ENCODE measurements around the gene RTL10.

Gene RTL10

GRCh38 chr22:19853058-19853878 is 1.4 kb downstream of the RTL10 start (continued):
- TF ChIP-seq ZNF26 (tag by site-specific recombination; IDR thresholded peaks at IDR 0.05): no peak
- TF ChIP-seq ZNF132 (tag by site-specific recombination; IDR thresholded peaks at IDR 0.05; ENCODE audit: borderline replicate concordance): no peak
- peak; percentile 50; the same call in 1 of the 2 replicates for TF ChIP-seq GLIS1 (tag by site-specific recombination; IDR thresholded peaks at IDR 0.05)
- no peak for TF ChIP-seq ZBTB7A (tag by site-specific recombination; IDR thresholded peaks at IDR 0.05; ENCODE audit: low read depth)
- TF ChIP-seq PRDM10 (tag by site-specific recombination; IDR thresholded peaks at IDR 0.05): no peak
- no peak for TF ChIP-seq KLF9 (tag by site-specific recombination; IDR thresholded peaks at IDR 0.05; ENCODE audit: low read depth)
- no peak for TF ChIP-seq ZSCAN18 (tag by site-specific recombination; IDR thresholded peaks at IDR 0.05)
- TF ChIP-seq REST (tag by site-specific recombination; IDR thresholded peaks at IDR 0.05): no peak
- TF ChIP-seq ZNF768 (tag by site-specific recombination; IDR thresholded peaks at IDR 0.05): no peak
- no peak for TF ChIP-seq BCL11B (tag by site-specific recombination; IDR thresholded peaks at IDR 0.05; ENCODE audit: low read depth)
- TF ChIP-seq SALL2 (tag by site-specific recombination; IDR thresholded peaks at IDR 0.05; ENCODE audit: borderline replicate concordance): no peak
- TF ChIP-seq ZNF514 (tag by site-specific recombination; IDR thresholded peaks at IDR 0.05): no peak
- no peak for TF ChIP-seq ZNF677 (tag by site-specific recombination; IDR thresholded peaks at IDR 0.05)
- no peak for TF ChIP-seq ZNF133 (tag by site-specific recombination; IDR thresholded peaks at IDR 0.05)
- TF ChIP-seq ZFP41 (tag by site-specific recombination; IDR thresholded peaks at IDR 0.05; ENCODE audit: borderline replicate concordance): no peak
- TF ChIP-seq ZNF362 (tag by site-specific recombination; IDR thresholded peaks at IDR 0.05): no peak
- TF ChIP-seq SP2 (tag by site-specific recombination; IDR thresholded peaks at IDR 0.05): 0 out of 2 replicates have a peak, but pooled peaks have one; percentile 5
- TF ChIP-seq IKZF3 (tag by site-specific recombination; IDR thresholded peaks at IDR 0.05): no peak
- TF ChIP-seq ZNF658 (tag by site-specific recombination; IDR thresholded peaks at IDR 0.05): no peak
- no peak for TF ChIP-seq ZNF670 (tag by site-specific recombination; IDR thresholded peaks at IDR 0.05; ENCODE audit: low read depth)
- no peak for TF ChIP-seq INSM2 (tag by site-specific recombination; IDR thresholded peaks at IDR 0.05)
- no peak for TF ChIP-seq ZNF610 (tag by site-specific recombination; IDR thresholded peaks at IDR 0.05; ENCODE audit: borderline replicate concordance)
- TF ChIP-seq KLF10 (tag by site-specific recombination; IDR thresholded peaks at IDR 0.05): no peak
- TF ChIP-seq ZFP3 (tag by site-specific recombination; IDR thresholded peaks at IDR 0.05; ENCODE audit: low read depth): no peak
- no peak for TF ChIP-seq ZNF548 (tag by site-specific recombination; IDR thresholded peaks at IDR 0.05)
